Mesendoderm (in vitro differentiated cells): Measurements from ENCODE around the gene ABCA13.

ENCODE experiments used
- DNase-seq: peaks from one replicate; pipeline ENCODE4 v3.0.0; 2013
- H2AK5ac ChIP-seq: 2 replicates; pipeline ENCODE4 v1.6.1; 2013; ENCODE audit warnings: low read length, inconsistent platforms
- H2BK120ac ChIP-seq: 2 replicates; pipeline ENCODE4 v1.6.1; 2013; ENCODE audit warnings: low read depth, mild to moderate bottlenecking, low read length, moderate library complexity, mixed read lengths
- H2BK15ac ChIP-seq: replicated peaks from 2 replicates; pipeline ENCODE4 v1.6.1; 2013; ENCODE audit warnings: low read depth, mild to moderate bottlenecking, moderate library complexity
- H2BK5ac ChIP-seq: 2 replicates; pipeline ENCODE4 v1.6.1; 2013; ENCODE audit warnings: low read length, inconsistent platforms
- H3K18ac ChIP-seq: 2 replicates; pipeline ENCODE4 v1.6.1; 2013; ENCODE audit warnings: mild to moderate bottlenecking, low read length, mixed read lengths
- H3K23ac ChIP-seq: one replicate; pipeline ENCODE4 v1.6.1; 2013; ENCODE audit warnings: low read length
- H3K27ac ChIP-seq: 2 replicates; pipeline ENCODE4 v1.5.1; 2013; ENCODE audit warnings: low read depth, mild to moderate bottlenecking, inconsistent platforms, low read length, moderate library complexity
- H3K27me3 ChIP-seq: 2 replicates; pipeline ENCODE4 v1.6.1; 2013; ENCODE audit warnings: low read length, control low read depth, mild to moderate bottlenecking, inconsistent platforms; ENCODE audit not compliant: insufficient read depth, poor library complexity
- H3K36me3 ChIP-seq: 2 replicates; pipeline ENCODE4 v1.6.1; 2013; ENCODE audit warnings: low read length, inconsistent platforms; ENCODE audit not compliant: control insufficient read depth, insufficient read depth
- H3K4ac ChIP-seq: one replicate; pipeline ENCODE4 v1.6.1; 2013; ENCODE audit warnings: low read depth, mild to moderate bottlenecking, low read length, moderate library complexity
- H3K4me1 ChIP-seq: 2 replicates; pipeline ENCODE4 v1.6.1; 2013; ENCODE audit warnings: low read depth, low read length, inconsistent platforms; ENCODE audit not compliant: control insufficient read depth
- H3K4me2 ChIP-seq: 2 replicates; pipeline ENCODE4 v1.6.1; 2013; ENCODE audit warnings: low read length
- H3K4me3 ChIP-seq: 2 replicates; pipeline ENCODE4 v1.5.1; 2013; ENCODE audit warnings: mild to moderate bottlenecking, low read length
- H3K56ac ChIP-seq: one replicate; pipeline ENCODE4 v1.6.1; 2013; ENCODE audit warnings: low read length
- H3K79me1 ChIP-seq: 2 replicates; pipeline ENCODE4 v1.6.1; 2013; ENCODE audit warnings: low read length, inconsistent platforms
- H3K79me2 ChIP-seq: 2 replicates; pipeline ENCODE4 v1.6.1; 2013; ENCODE audit warnings: mild to moderate bottlenecking, low read length; ENCODE audit not compliant: control insufficient read depth, insufficient read depth
- H3K9ac ChIP-seq: 2 replicates; pipeline ENCODE4 v1.6.1; 2013; ENCODE audit warnings: low read length, inconsistent platforms
- H4K5ac ChIP-seq: one replicate; pipeline ENCODE4 v1.6.1; 2013; ENCODE audit warnings: low read length
- H4K8ac ChIP-seq: one replicate; pipeline ENCODE4 v1.6.1; 2013; ENCODE audit warnings: low read depth, mild to moderate bottlenecking, control low read depth, low read length, moderate library complexity
- WGBS: extraction: QIAGEN DNeasy Blood & Tissue Kit; methylation state at CpG from one replicate; pipeline ENCODE4 v1.1.7; 2013; ENCODE audit warnings: low lambda C conversion rate, missing lambda C conversion rate; ENCODE audit not compliant: insufficient coverage; ENCODE audit errors: extremely low coverage; 5-methylcytosine and 5-hydroxymethylcytosine counted together

The ABCA13 gene

GRCh38 chr7:48424731-48425130 is 253.5 kb downstream of the ABCA13 start:
- Histone ChIP-seq H3K79me2 (no peaks in the 10 kb centered on the region), H3K36me3 (no peaks in the 10 kb centered on the region), H3K27me3 (no peaks in the 10 kb centered on the region), H2BK120ac (no peak overlapping the region), H4K8ac (no peak overlapping the region), H2BK5ac (no peak overlapping the region), H4K5ac (no peak overlapping the region), H3K9ac (no peak overlapping the region), H2BK15ac (no peak overlapping the region), H3K4me1 (no peaks in the 10 kb centered on the region), H3K4ac (no peak overlapping the region), H3K56ac (no peak overlapping the region), H2AK5ac (no peak overlapping the region), H3K18ac (no peak overlapping the region), H3K79me1 (no peaks in the 10 kb centered on the region), H3K23ac (no peak overlapping the region), H3K4me3 (no peak overlapping the region), H3K4me2 (no peak overlapping the region), H3K27ac (no peak overlapping the region)
- no CpG with 5 or more reads among the region's 3 CpGs for WGBS
- peak; percentile 49 for DNase-seq

DNA sequence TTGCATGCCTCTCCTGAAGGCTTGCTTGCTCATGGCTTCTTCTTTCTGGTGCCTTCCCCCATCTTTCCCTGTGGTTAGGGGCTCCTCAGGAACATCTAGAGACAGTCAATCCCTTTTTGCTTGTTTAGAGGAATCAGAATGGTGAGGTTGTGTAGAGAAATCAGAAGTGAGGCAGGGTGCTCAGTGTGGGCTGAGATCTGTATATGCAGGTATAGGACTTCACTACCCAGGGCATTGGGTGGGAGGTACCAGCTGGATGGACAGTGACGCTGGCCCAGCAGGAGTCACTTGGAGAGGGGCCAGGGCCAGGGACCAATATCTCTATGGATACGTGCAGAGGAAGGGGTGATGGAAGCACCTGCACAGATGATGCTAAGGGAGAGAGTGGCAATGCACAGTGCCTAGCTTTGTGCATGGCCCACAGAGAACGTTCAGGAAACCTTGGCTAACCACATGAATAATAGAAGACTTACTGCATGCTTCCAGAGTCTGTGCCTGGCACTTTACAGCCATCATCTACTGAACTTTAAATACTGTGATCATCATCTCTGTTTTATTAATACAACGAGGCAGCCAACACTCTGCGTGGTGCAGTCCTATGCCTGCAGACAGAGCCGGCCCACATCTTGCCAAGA is 255.2 kb downstream of the ABCA13 start:
- H3K36me3 ChIP-seq: no peaks in the 10 kb centered on the region
- no peaks in the 10 kb centered on the region for H3K4me1 ChIP-seq
- H2BK15ac ChIP-seq: no peak overlapping the region
- H3K4me2 ChIP-seq: no peak overlapping the region
- no peak overlapping the region for H2AK5ac ChIP-seq
- H3K79me1 ChIP-seq: no peaks in the 10 kb centered on the region
- H4K8ac ChIP-seq: no peak overlapping the region
- H3K18ac ChIP-seq: no peak overlapping the region
- no peak overlapping the region for H2BK120ac ChIP-seq
- no peak overlapping the region for H4K5ac ChIP-seq
- H3K79me2 ChIP-seq: no peaks in the 10 kb centered on the region
- no peak overlapping the region for H2BK5ac ChIP-seq
- no CpG with 5 or more reads among the region's 6 CpGs for WGBS
- no peaks in the 10 kb centered on the region for H3K27me3 ChIP-seq
- no peak overlapping the region for H3K23ac ChIP-seq
- H3K56ac ChIP-seq: no peak overlapping the region
- H3K4me3 ChIP-seq: no peak overlapping the region
- no peak overlapping the region for H3K4ac ChIP-seq
- DNase-seq: no peak
- no peak overlapping the region for H3K27ac ChIP-seq
- H3K9ac ChIP-seq: no peak overlapping the region

GRCh38 chr7:48426966-48427555 is 255.8 kb downstream of the ABCA13 start:
- Histone ChIP-seq H3K23ac (no peak overlapping the region), H3K79me1 (no peaks in the 10 kb centered on the region), H3K4me1 (no peaks in the 10 kb centered on the region), H3K4ac (no peak overlapping the region), H2AK5ac (no peak overlapping the region), H3K79me2 (no peaks in the 10 kb centered on the region), H4K5ac (no peak overlapping the region), H3K18ac (no peak overlapping the region), H2BK120ac (no peak overlapping the region), H3K4me2 (no peak overlapping the region), H3K4me3 (no peak overlapping the region), H3K56ac (no peak overlapping the region), H3K36me3 (no peaks in the 10 kb centered on the region), H2BK15ac (no peak overlapping the region), H4K8ac (no peak overlapping the region), H2BK5ac (no peak overlapping the region), H3K9ac (no peak overlapping the region), H3K27me3 (no peaks in the 10 kb centered on the region), H3K27ac (no peak overlapping the region)
- no CpG with 5 or more reads among the region's 5 CpGs for WGBS
- peak; percentile 65 for DNase-seq

DNA sequence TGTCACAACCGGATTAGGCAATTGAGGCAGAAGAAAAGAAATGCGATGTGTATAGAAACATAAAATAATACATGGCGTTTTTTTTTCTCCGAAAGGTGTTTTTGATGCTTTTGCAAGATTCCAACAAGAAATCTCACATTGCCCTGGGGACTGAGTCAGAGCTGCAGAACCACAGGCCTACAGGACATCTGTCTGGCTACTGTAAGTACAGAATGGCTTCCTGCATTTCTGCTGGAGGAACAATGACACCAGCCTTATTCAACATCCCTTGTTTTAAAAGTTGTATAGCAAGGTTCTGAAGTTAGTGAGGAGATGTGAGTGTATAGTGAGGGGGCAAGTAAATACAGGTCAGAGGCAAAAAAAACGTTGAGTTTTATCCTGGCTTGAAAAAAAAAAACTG is 256.4 kb downstream of the ABCA13 start:
- WGBS: no CpG with 5 or more reads among the region's 5 CpGs
- no peak for DNase-seq
- H3K18ac ChIP-seq: no peak overlapping the region
- no peak overlapping the region for H4K8ac ChIP-seq
- H3K4ac ChIP-seq: no peak overlapping the region
- no peaks in the 10 kb centered on the region for H3K4me1 ChIP-seq
- no peak overlapping the region for H2BK15ac ChIP-seq
- no peaks in the 10 kb centered on the region for H3K79me1 ChIP-seq
- no peak overlapping the region for H3K4me2 ChIP-seq
- H2AK5ac ChIP-seq: no peak overlapping the region
- H2BK120ac ChIP-seq: no peak overlapping the region
- H3K4me3 ChIP-seq: no peak overlapping the region
- H3K79me2 ChIP-seq: no peaks in the 10 kb centered on the region
- H3K27me3 ChIP-seq: no peaks in the 10 kb centered on the region
- H3K9ac ChIP-seq: no peak overlapping the region
- H4K5ac ChIP-seq: no peak overlapping the region
- H3K56ac ChIP-seq: no peak overlapping the region
- no peak overlapping the region for H3K23ac ChIP-seq
- no peak overlapping the region for H2BK5ac ChIP-seq
- H3K36me3 ChIP-seq: no peaks in the 10 kb centered on the region
- H3K27ac ChIP-seq: no peak overlapping the region

DNA sequence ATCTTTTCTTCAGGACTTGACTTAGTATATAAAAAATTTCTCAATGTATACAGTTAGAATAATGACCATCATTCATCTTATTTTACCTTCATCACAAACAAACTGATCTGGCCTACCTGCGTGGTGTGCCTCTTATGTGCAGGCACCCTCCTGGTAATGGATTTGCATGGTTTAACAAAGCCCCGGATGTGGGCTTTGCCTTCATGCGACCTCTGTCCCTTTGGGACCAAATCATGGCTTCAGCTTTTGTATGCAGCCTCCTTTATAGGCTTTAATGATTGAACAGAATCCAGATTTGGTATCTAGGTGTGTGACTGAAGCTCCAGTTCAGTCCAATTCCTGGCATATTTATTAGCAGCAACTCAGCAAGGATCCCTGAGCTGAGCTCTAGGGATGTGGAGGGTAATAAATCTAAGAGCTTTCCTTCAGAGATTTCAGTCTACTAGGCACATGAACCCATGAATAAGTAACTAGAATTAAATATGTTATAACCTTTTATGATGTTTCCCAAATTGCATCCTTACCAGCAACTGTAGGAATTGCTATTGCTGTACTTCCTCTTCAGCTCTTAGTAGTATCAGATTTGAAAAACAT is 256.9 kb downstream of the ABCA13 start:
- no peak overlapping the region for H4K8ac ChIP-seq
- H3K4ac ChIP-seq: no peak overlapping the region
- no peak overlapping the region for H2BK120ac ChIP-seq
- no peak overlapping the region for H3K9ac ChIP-seq
- no peak overlapping the region for H3K4me2 ChIP-seq
- no peak overlapping the region for H3K18ac ChIP-seq
- H3K79me1 ChIP-seq: no peaks in the 10 kb centered on the region
- H3K23ac ChIP-seq: no peak overlapping the region
- no peaks in the 10 kb centered on the region for H3K27me3 ChIP-seq
- H3K79me2 ChIP-seq: no peaks in the 10 kb centered on the region
- no peak overlapping the region for H2AK5ac ChIP-seq
- H3K36me3 ChIP-seq: no peaks in the 10 kb centered on the region
- H3K4me1 ChIP-seq: no peaks in the 10 kb centered on the region
- no peak overlapping the region for H3K4me3 ChIP-seq
- no CpG with 5 or more reads among the region's 3 CpGs for WGBS
- DNase-seq: no peak
- no peak overlapping the region for H3K27ac ChIP-seq
- H2BK5ac ChIP-seq: no peak overlapping the region
- no peak overlapping the region for H3K56ac ChIP-seq
- no peak overlapping the region for H4K5ac ChIP-seq
- no peak overlapping the region for H2BK15ac ChIP-seq

DNA sequence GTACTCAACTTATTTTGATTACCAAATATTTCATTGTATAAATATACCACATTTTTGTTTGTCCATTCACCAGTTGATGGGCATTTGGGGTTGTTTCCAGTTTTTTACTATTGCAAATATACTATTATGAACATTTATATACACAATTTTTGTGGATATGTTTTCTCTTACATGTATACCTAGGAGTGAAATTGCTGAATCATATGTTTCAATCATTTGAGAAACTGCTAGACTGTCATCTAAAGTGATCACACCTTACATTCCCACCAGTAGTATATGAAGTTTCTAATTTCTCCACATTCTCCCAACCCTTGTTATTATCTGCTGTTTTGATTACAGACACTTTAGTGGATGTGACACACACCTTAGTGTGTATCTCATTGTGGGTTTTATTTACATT is 257.9 kb downstream of the ABCA13 start:
- Histone ChIP-seq H2BK5ac (no peak overlapping the region), H3K56ac (no peak overlapping the region), H3K4me1 (no peaks in the 10 kb centered on the region), H4K8ac (no peak overlapping the region), H3K79me2 (no peaks in the 10 kb centered on the region), H3K79me1 (no peaks in the 10 kb centered on the region), H2BK15ac (no peak overlapping the region), H3K4me3 (no peak overlapping the region), H2BK120ac (no peak overlapping the region), H3K4ac (no peak overlapping the region), H3K23ac (no peak overlapping the region), H3K9ac (no peak overlapping the region), H3K4me2 (no peak overlapping the region), H3K18ac (no peak overlapping the region), H4K5ac (no peak overlapping the region), H3K27me3 (no peaks in the 10 kb centered on the region), H3K27ac (no peak overlapping the region), H3K36me3 (no peaks in the 10 kb centered on the region), H2AK5ac (no peak overlapping the region)
- DNase-seq: no peak
